SU-DHL-6 (cell line): ENCODE data around the gene SRD5A1.

Experiments used
- H2AFZ ChIP-seq: fragments of 200-600 bp; sonication (generic); 2 replicates; pipeline ENCODE4 v1.6.1; 2014; ENCODE audit warnings: low read depth, mild to moderate bottlenecking, moderate library complexity, mixed read lengths, antibody characterized with exemption, low read length; ENCODE audit not compliant: severe bottlenecking
- H3F3A ChIP-seq: fragments of 200-600 bp; shearing (Covaris generic); 2 replicates; pipeline ENCODE4 v1.6.0; 2016; ENCODE audit warnings: antibody characterized with exemption, mild to moderate bottlenecking; ENCODE audit not compliant: insufficient read depth
- H3K27ac ChIP-seq: fragments of 200-600 bp; sonication (generic); 2 replicates; pipeline ENCODE4 v1.5.1; 2016; ENCODE audit warnings: low read depth, mild to moderate bottlenecking, low read length, moderate library complexity, mixed read lengths
- H3K27me3 ChIP-seq: fragments of 200-600 bp; sonication (generic), shearing (Covaris generic); 2 replicates; pipeline ENCODE4 v1.6.0; 2014; ENCODE audit warnings: mild to moderate bottlenecking, low read length
- H3K36me3 ChIP-seq: fragments of 200-600 bp; sonication (generic); 2 replicates; pipeline ENCODE4 v1.6.1; 2014; ENCODE audit warnings: mild to moderate bottlenecking, low read length, mixed read lengths
- H3K4me2 ChIP-seq: fragments of 300-600, 200-600 bp; shearing (Covaris generic), sonication (generic); 2 replicates; pipeline ENCODE4 v1.6.0; 2014; ENCODE audit warnings: low read length, low read depth, mild to moderate bottlenecking; ENCODE audit not compliant: poor library complexity, severe bottlenecking
- H3K4me3 ChIP-seq: fragments of 200-600 bp; sonication (generic); 2 replicates; pipeline ENCODE4 v1.5.1; 2014; ENCODE audit warnings: antibody characterized with exemption, low read length, mild to moderate bottlenecking, mixed read lengths; ENCODE audit not compliant: insufficient read depth, poor library complexity, severe bottlenecking
- H3K79me2 ChIP-seq: fragments of 200-600 bp; sonication (generic); 2 replicates; pipeline ENCODE4 v1.6.1; 2014; ENCODE audit warnings: mild to moderate bottlenecking, low read length, moderate library complexity; ENCODE audit not compliant: insufficient read depth
- H3K9ac ChIP-seq: fragments of 200-600 bp; sonication (generic); 2 replicates; pipeline ENCODE4 v1.7.0; 2014; ENCODE audit warnings: mild to moderate bottlenecking, low read length
- H3K9me2 ChIP-seq: fragments of 200-600 bp; sonication (generic); replicated peaks from 2 replicates; pipeline ENCODE4 v1.6.1; 2014; ENCODE audit warnings: low read length; ENCODE audit not compliant: insufficient read depth
- H3K9me3 ChIP-seq: fragments of 200-600 bp; sonication (generic); 2 replicates; pipeline ENCODE4 v1.6.1; 2014; ENCODE audit warnings: low read length, mixed read lengths; ENCODE audit not compliant: insufficient read depth
- H4K20me1 ChIP-seq: fragments of 200-600 bp; sonication (generic); 2 replicates; pipeline ENCODE4 v1.6.1; 2014; ENCODE audit warnings: low read depth, mild to moderate bottlenecking, antibody characterized with exemption, low read length, moderate library complexity, mixed read lengths
- CTCF ChIP-seq: fragments of 200-600 bp; sonication (generic); IDR thresholded peaks from one replicate; pipeline ENCODE4 v1.5.1; 2017; ENCODE audit warnings: antibody characterized with exemption, mild to moderate bottlenecking, low read length, moderate library complexity; ENCODE audit not compliant: insufficient read depth, poor library complexity, severe bottlenecking
- EZH2phosphoT487 ChIP-seq: fragments of 200-600 bp; sonication (generic), shearing (Covaris generic); conservative IDR thresholded peaks from 2 replicates; pipeline ENCODE4 v1.6.1; 2018; ENCODE audit warnings: mild to moderate bottlenecking, antibody characterized with exemption, low read length, moderate library complexity, mixed read lengths

The SRD5A1 gene

DNA sequence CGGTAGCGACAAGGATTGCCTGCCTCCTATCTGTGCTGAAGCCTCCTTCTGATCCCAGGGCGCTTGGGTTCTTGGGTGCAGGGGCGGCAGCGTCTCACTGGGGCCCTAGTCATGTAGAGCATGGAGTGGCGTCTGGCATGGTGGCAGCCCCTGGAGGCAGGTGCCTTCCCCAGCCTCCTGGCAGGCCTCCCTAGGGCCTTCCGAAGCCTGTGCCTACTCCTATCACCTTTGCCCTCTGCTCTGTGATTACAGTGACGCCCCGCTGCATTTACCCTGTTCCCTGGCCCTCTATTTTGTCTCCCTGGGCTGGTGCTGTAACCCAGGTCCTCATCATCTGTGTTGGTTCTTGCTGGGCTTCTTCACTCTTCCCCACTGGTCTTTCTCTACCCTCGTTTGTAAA is 3.8 kb downstream of the SRD5A1 start:
- no peaks in the 10 kb centered on the region for H3K27me3 ChIP-seq
- no peak overlapping the region for H3K4me3 ChIP-seq
- H3K9me2 ChIP-seq: no peaks in the 10 kb centered on the region
- H3K36me3 ChIP-seq: no peaks in the 10 kb centered on the region
- 0 out of 2 replicates have a peak, but pooled peaks cover 3% of the 10 kb centered on the region for H3F3A ChIP-seq
- H3K27ac ChIP-seq: no peak overlapping the region
- peaks cover 14% of the 10 kb centered on the region for H3K79me2 ChIP-seq
- TF ChIP-seq EZH2phosphoT487 (no peak), CTCF (no peak)
- no peaks in the 10 kb centered on the region for H3K9me3 ChIP-seq
- peaks cover 2% of the 10 kb centered on the region; the same call in 1 of the 2 replicates for H4K20me1 ChIP-seq
- no peak overlapping the region for H3K9ac ChIP-seq
- no peak overlapping the region for H2AFZ ChIP-seq
- H3K4me2 ChIP-seq: no peak overlapping the region

GRCh38 chr5:6637590-6637989 is 4.3 kb downstream of the SRD5A1 start:
- no peaks in the 10 kb centered on the region for H3K36me3 ChIP-seq
- no peak overlapping the region for H3K4me3 ChIP-seq
- no peak overlapping the region for H3K4me2 ChIP-seq
- 0 out of 2 replicates have a peak, but pooled peaks cover 3% of the 10 kb centered on the region for H3F3A ChIP-seq
- no peak overlapping the region for H3K9ac ChIP-seq
- no peaks in the 10 kb centered on the region for H3K9me3 ChIP-seq
- H3K79me2 ChIP-seq: peaks cover 9% of the 10 kb centered on the region
- H3K9me2 ChIP-seq: no peaks in the 10 kb centered on the region
- H2AFZ ChIP-seq: no peak overlapping the region
- no peak for TF ChIP-seq EZH2phosphoT487
- H3K27ac ChIP-seq: no peak overlapping the region
- no peaks in the 10 kb centered on the region for H3K27me3 ChIP-seq
- no peaks in the 10 kb centered on the region for H4K20me1 ChIP-seq

DNA sequence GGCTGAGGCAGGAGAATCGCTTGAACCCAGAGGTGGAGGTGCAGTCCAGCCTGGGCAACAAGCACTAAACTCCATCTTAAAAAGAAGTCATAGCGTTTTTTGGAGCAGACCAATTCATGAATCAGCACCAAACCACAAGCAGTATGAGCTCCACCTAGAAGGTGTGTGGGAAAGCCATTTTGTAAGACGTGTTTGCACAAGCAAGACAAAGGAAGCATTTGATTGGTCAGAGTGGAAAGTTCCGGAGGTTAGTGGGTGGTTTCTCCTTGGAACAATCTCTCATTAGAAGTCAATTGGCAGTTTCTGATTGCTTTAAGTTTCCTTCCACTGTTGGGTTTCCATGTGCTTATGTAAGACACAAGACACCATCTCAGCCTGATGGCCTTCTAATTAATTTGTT is 5.0 kb downstream of the SRD5A1 start:
- no peaks in the 10 kb centered on the region for H3K36me3 ChIP-seq
- 0 out of 2 replicates have a peak, but pooled peaks cover 3% of the 10 kb centered on the region for H3F3A ChIP-seq
- TF ChIP-seq EZH2phosphoT487: no peak
- no peak for TF ChIP-seq CTCF
- H3K9me2 ChIP-seq: no peaks in the 10 kb centered on the region
- no peak overlapping the region for H2AFZ ChIP-seq
- no peak overlapping the region for H3K4me2 ChIP-seq
- H3K27ac ChIP-seq: no peak overlapping the region
- no peaks in the 10 kb centered on the region for H4K20me1 ChIP-seq
- H3K4me3 ChIP-seq: no peak overlapping the region
- peaks cover 5% of the 10 kb centered on the region; the same call in 1 of the 2 replicates for H3K79me2 ChIP-seq
- H3K27me3 ChIP-seq: no peaks in the 10 kb centered on the region
- H3K9ac ChIP-seq: no peak overlapping the region
- no peaks in the 10 kb centered on the region for H3K9me3 ChIP-seq

DNA sequence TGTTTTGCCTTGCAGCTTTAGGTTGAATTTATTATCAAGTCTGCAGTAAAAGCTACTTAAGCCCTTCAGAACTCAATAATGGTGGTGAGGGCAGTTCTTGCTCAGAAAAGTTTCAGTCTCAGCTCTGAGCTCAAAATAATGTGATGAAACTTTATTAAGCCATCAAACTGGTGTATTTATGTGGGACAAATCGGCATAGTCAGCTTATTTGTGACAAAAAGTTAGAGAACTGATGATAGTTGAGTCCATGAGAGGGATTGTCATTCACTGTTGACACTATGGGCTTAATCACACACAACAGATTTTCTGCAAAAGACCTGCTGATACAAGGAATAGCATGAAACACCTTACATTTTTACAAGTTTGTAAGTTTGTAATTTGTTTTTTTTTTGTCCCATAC is 9.4 kb downstream of the SRD5A1 start:
- Histone ChIP-seq H2AFZ (no peak overlapping the region), H3K27me3 (no peaks in the 10 kb centered on the region), H4K20me1 (no peaks in the 10 kb centered on the region), H3K79me2 (no peaks in the 10 kb centered on the region), H3F3A (0 out of 2 replicates have a peak, but pooled peaks cover 3% of the 10 kb centered on the region), H3K9me3 (no peaks in the 10 kb centered on the region), H3K9me2 (no peaks in the 10 kb centered on the region), H3K36me3 (no peaks in the 10 kb centered on the region), H3K4me2 (no peak overlapping the region), H3K9ac (no peak overlapping the region), H3K4me3 (no peak overlapping the region), H3K27ac (no peak overlapping the region)
- TF ChIP-seq EZH2phosphoT487: no peak
- TF ChIP-seq CTCF: no peak
